SK-MEL-5 (cell line): ENCODE results near the gene FAM180B. TPM values are rescaled to one million over a fixed set of nuclear protein-coding genes. Genes with fewer than 3 reads are reported as not detected.

ENCODE experiments used
- DNase-seq: peaks from one replicate; pipeline ENCODE4 v3.0.0-alpha.2; 2016; ENCODE audit warnings: low read depth, low spot score
- in situ Hi-C: cut with HindIII; loops from 2 replicates; pipeline ENCODE4 v1.10.0; 2016; ENCODE audit warnings: low sequenced_read_pairs, high pct_unique_total_duplicates, low pct_unique_long_range_greater_than_20kb
- total RNA-seq: library from RNA; depleted of rRNA; stranded (reverse); fragments of >200 nt; shearing (Covaris generic); gene quantifications from 2 replicates; pipeline ENCODE4 v1.2.3, GENCODE V29; 2014

Gene FAM180B
- total RNA-seq, 1 experiment from 2014 or later: 0.63 TPM

DNA sequence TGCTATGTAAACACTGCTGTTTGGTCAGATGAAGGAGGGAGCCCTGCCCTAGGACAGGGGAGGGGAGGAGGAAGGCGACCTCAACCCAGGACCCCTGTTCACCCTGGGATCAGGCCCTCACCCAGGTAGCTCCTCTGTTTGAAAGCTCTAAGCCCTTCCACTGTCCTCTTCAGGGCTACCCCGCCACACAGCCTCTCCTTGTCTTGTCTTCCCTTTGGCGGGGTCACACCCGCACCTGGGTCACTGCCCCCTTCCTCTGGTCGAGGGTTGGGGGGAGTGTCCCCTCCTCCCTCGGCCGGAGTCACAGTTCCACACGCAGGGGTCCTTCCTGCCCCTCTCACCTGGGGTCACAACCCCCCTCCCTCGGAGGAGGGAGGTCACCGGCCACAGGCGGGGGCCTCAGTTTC is 21.5 kb upstream of the FAM180B start:
- DNase-seq: no peak
- in situ Hi-C loops: no loop called here

DNA sequence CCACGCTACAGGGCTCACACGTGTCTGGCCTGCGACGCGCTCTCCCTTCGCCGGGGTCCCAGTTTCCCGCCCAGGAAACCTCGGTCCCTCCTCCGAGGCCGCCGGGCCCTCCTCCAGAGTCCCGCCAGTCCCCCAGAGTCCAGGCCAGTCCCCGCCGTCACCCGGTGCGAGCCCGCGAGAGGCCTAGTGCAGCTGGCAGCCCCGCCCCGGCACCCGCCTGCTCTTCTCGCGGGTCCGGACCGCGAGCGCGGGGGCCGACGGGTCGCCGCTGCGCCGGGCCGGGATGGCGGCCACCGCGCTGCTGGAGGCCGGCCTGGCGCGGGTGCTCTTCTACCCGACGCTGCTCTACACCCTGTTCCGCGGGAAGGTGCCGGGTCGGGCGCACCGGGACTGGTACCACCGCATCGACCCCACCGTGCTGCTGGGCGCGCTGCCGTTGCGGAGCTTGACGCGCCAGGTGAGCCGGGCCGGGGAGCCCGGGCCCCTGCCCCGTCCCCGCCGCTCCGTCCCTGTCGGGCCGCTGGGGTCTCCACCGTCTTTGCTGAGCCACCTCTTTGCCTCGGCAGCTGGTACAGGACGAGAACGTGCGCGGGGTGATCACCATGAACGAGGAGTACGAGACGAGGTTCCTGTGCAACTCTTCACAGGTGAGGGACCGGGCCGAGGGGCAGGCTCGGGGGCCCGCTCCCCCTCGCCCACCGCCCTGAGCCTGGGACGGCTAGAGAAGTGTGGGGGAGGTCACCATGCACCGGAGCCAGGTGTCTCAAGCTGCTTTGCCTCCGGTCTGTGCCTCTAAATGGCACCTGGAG is 20.9 kb upstream of the FAM180B start, which contains the start of gene PTPMT1:
Gene PTPMT1, plus strand, starts transcription at position 260 of the 809 bp plus-strand sequence. Its CDS starts 24 bp downstream, at position 284.
- DNase-seq: peak; percentile 49

DNA sequence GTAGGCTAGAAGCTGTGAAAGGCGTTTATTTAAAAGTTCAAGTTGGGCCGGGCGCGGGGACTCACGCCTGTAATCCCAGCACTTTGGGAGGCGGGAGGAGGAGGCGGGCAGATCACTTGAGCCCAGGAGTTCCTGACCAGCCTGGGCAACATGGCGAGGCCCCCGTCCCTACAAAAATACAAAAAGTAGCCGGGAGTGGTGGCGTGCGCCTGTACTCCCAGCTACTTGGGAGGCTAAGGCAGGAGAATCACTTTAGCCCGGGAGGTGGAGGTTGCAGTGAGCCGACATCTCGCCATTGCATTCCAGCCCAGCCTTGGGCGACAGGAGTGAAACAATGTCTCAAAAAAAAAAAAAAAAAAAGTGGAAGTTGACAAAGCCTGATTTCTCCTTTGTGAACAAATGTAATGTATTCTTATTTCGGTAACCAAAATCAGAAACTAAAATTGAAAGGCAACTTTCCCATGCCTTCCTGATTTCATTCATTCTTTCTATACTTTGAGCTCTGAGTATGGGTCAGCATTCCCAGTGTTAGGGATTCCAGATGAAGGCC is 20.3 kb upstream of the FAM180B start:
- in situ Hi-C loops: no loop called here
- DNase-seq: no peak

More for the DNA sequence above, 20.9 kb upstream of the FAM180B start, which contains the start of gene PTPMT1:
- in situ Hi-C loops: no loop called here

GRCh38 chr11:47569646-47570045 is 16.8 kb upstream of the FAM180B start:
- no peak for DNase-seq
- in situ Hi-C loops: no loop called here

- no peak for DNase-seq
- in situ Hi-C loops: no loop called here
Measured at GRCh38 chr11:47570651-47571356, 15.7 kb upstream of the FAM180B start.

DNA sequence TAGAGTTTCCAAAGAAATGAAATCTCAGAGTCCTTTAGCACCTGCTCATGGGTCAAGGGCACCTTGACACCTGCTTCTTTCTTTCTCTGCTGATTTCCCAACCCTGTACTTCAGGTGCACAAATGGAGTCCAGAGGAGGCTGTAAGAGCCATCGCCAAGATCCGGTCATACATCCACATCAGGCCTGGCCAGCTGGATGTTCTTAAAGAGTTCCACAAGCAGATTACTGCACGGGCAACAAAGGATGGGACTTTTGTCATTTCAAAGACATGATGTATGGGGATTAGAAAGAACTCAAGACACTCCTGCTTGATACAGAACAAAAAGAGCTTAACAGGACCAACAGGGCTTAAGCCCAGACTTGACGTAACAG is 15.1 kb upstream of the FAM180B start:
- in situ Hi-C loops: no loop called here
- DNase-seq: no peak

DNA sequence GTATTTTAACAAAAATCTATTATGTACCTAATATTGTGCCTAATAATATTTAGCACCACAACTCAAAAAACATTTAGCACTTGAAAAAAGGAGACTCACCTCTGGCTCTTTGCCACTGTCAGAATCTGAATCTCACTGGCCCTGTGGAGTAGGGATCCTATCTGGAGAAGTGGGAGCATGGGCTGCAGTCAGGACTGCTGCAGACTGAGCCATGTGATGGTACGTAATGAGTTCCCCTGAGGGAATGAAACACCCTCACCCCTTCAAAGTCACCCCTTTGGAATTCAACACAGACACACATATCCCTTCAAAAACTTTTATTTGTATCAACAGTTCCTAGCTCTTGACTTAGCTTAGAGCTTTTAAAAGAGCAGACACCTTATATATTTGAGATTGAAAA is 14.6 kb upstream of the FAM180B start:
- in situ Hi-C loops: no loop called here
- DNase-seq: no peak

- in situ Hi-C loops: no loop called here
Measured at GRCh38 chr11:47572715-47573255, 13.7 kb upstream of the FAM180B start.

GRCh38 chr11:47573321-47573720 is 13.2 kb upstream of the FAM180B start:
- DNase-seq: no peak
- in situ Hi-C loops: no loop called here

More at GRCh38 chr11:47572715-47573255, 13.7 kb upstream of the FAM180B start:
- DNase-seq: no peak

DNA sequence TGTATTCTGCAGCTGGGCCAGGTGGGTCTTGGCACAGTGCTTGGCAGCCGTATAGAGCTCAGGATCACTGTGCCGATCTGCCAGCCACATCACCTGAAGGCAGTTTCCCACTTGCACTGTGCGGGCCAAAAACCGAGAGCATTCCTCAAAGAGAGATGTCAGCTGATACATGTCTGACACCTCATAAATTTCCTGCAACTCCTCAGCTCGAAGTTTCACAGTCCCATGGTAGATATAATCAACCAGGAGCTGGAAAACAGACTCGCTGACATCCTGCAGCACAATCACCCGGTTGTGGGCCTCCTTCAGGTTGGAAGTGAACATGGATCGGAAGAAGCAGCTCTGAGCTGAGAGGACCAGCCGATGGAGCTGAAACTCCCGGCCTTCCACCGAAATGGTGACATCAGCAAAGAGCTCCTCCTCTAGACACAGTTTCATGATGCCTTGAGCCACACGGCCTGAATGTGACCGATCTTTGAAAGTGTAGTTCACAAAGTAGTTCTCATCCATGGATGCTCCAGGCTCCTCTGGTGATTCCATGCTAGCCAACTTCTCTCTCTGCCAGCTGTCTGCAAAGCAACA is 8.9 kb upstream of the FAM180B start:
- DNase-seq: no peak
- in situ Hi-C loops: no loop called here

DNA sequence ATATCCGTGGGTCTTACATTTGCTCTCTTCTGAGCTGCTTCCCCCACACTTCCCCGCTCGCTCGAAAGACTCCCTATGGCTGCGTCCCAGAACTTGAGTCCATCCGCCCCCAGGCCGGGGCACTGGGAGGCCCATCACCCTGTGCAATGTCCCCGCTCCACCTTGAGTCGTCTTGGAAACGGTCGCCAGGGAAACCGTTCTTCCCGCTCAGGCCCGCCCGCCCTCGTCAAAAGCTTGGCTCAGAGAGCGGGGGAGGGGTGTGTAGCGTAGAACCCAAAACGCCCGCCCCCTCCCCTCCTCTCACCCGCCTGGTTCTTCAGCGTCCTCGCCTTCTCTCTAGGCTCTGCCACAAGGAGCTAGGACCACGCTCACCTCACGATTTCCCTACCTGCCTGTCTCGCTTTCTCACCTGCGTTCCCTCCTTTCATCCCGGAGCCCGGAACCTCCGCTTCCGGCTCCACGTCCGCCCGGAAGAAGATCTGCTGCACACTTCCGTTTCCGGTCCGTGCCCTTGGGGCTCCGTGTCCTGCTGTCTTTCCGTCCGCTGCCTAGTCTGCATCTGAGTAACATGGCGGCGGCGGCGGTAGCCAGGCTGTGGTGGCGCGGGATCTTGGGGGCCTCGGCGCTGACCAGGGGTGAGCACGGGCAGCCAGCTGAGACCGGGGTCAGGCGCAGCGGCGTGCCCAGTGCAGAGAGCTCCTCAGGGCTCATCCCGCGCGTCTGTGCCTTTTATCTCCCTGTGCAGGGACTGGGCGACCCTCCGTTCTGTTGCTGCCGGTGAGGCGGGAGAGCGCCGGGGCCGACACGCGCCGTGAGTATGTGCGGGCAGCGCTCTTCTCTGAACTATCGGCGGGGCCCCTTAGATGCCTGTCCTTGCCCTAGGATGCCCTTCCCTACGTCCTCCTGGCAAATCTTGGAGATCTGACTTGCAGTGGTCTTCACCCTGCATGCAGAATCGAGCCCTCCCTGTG is 7.7 kb upstream of the FAM180B start, which contains the start of the genes KBTBD4 and NDUFS3:
Gene KBTBD4, minus strand, starts transcription at position 447 of the 971 bp plus-strand sequence. Its CDS starts 19 bp downstream, at position 428.
Gene NDUFS3, plus strand, starts transcription at position 551 of the 971 bp plus-strand sequence. Its CDS starts 18 bp downstream, at position 569.
- in situ Hi-C loops: no loop called here
- DNase-seq: peak; percentile 86

DNA sequence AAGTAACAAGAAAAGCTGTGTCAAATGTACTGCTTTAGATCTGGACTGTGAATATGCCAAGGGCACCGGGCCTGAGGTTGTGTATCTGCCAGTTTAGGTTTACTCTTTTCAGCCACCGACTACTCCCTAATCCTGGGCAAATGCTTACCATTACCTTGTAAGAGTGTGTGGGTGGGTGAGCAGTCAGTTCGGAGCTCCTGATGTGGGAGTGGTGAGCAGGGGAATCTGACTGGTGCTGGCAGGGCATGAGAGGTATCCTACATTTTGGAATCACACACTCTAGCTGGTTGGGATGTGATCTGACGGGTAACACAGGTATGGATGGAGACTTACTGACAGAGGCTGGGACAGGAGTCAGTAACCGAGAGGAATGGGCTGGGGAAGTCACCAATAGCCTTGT is 2.6 kb upstream of the FAM180B start:
- in situ Hi-C loops: no loop called here
- no peak for DNase-seq

DNA sequence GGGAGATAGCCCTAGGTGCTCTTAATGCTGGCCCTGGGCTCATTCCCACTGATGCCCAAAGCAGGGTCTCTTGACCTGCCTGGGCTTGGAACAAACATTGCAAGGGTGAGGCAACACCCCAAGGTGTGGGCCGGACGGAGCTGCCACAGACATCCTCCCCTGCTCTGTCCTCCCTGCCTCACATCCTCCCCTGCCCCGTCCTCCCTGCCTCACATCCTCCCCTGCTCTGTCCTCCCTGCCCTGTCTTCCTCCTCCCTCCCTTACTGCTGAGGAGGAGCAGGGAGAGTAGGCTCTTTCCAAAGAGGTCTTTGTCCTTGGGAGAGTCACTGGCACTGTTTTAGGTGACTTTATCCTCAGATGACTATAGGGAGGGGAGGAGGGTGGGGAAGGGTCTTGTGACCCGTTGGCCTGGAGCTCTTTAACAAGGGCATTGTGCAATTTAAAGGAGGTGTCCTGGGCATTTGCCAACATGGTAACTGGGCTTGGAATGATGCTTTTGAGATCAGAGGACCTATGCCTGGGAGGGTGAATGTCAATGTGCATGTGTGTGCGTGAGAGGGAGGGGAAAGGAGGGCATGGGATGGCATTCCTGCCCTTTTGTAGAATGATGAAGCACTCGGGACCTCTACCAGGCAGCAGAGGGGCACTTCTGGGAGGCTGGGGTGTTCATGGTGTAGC is 700 bp downstream of the FAM180B start:
- in situ Hi-C loops: no loop called here
- peak; percentile 93 for DNase-seq

DNA sequence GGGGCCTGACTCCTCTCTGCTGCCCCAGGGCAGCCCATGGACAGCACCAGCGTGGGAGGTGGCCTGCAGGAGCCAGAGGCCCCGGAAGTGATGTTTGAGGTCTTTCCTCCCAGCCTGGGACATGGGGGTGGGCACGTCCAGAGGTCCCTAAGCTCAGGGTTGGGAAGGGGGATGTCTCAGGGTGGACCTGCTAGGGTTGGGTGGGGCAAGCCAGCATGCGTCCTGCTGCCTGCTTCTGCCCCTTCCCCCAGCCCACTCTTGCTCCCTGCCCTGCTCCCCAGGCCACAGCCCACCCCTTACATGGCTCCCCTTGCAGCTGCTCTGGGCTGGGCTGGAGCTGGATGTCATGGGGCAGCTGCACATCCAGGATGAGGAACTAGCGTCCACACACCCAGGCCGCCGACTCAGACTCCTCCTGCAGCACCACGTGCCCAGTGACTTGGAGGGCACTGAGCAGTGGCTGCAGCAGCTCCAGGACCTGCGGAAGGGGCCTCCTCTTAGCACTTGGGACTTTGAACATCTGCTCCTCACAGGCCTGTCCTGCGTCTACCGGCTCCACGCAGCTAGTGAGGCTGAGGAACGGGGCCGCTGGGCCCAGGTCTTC is 1.3 kb downstream of the FAM180B start:
- in situ Hi-C loops: no loop called here
- DNase-seq: no peak

- no peak for DNase-seq
- in situ Hi-C loops: no loop called here
Measured at GRCh38 chr11:47589118-47589517, 2.6 kb downstream of the FAM180B start.

- in situ Hi-C loops: no loop called here
- no peak for DNase-seq
Measured at GRCh38 chr11:47589584-47589976, 3.1 kb downstream of the FAM180B start.
